Lower leg skin (tissue), 3 donors: ENCODE results near the gene STAP2.

Source experiments
- POLR2A ChIP-seq, 2 donors: fragments of 450-650 bp; IDR thresholded peaks; one replicate each; pipeline ENCODE4 v1.6.1; 2016 to 2017; ENCODE audit warnings: antibody characterized with exemption in 2 of 2, mild to moderate bottlenecking in 1 of 2, moderate library complexity in 1 of 2
- TF ChIP-seq, protein P1 (sequence below), 3 donors: fragments of 450-650 bp; IDR thresholded peaks; one replicate each; pipeline ENCODE4 v1.5.1; 2016; ENCODE audit warnings: antibody characterized with exemption in 3 of 3, mild to moderate bottlenecking in 3 of 3, moderate library complexity in 2 of 3

GRCh38 chr19:4376028-4376670, 37.5 kb upstream of the STAP2 start:
- TF ChIP-seq, protein P1, sequence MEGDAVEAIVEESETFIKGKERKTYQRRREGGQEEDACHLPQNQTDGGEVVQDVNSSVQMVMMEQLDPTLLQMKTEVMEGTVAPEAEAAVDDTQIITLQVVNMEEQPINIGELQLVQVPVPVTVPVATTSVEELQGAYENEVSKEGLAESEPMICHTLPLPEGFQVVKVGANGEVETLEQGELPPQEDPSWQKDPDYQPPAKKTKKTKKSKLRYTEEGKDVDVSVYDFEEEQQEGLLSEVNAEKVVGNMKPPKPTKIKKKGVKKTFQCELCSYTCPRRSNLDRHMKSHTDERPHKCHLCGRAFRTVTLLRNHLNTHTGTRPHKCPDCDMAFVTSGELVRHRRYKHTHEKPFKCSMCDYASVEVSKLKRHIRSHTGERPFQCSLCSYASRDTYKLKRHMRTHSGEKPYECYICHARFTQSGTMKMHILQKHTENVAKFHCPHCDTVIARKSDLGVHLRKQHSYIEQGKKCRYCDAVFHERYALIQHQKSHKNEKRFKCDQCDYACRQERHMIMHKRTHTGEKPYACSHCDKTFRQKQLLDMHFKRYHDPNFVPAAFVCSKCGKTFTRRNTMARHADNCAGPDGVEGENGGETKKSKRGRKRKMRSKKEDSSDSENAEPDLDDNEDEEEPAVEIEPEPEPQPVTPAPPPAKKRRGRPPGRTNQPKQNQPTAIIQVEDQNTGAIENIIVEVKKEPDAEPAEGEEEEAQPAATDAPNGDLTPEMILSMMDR (IDR thresholded peaks at IDR 0.05) = no peak
- TF ChIP-seq POLR2A (IDR thresholded peaks at IDR 0.05) = no peak
